ENCODE measurements around the gene CDC16. TPM values are rescaled to one million over a fixed set of nuclear protein-coding genes. Genes with fewer than 3 reads are reported as not detected.

The CDC16 gene
- total RNA-seq, 2 donors from 2014 or later, result 35.7 to 47.9 TPM

DNA sequence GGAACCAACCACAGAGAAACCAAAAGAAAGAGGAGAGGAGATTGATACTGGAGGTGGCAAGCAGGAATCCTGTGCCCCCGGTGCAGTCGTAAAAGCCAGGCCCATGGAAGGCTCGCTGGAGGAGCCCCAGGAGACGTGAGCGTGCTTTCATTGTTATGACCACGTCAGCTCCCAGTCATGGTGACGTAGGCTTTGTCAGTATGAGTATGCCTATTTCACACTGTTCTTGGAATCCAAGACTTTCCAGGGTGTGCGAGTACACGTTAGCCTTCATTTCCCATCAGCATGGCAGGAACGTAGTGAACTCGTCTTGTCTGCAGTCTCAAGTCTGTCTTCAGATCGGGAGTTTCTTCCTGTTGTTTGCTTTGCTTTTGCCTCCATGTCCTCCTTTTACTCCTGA is 64.2 kb downstream of the CDC16 start:
- TF ChIP-seq, protein P1, sequence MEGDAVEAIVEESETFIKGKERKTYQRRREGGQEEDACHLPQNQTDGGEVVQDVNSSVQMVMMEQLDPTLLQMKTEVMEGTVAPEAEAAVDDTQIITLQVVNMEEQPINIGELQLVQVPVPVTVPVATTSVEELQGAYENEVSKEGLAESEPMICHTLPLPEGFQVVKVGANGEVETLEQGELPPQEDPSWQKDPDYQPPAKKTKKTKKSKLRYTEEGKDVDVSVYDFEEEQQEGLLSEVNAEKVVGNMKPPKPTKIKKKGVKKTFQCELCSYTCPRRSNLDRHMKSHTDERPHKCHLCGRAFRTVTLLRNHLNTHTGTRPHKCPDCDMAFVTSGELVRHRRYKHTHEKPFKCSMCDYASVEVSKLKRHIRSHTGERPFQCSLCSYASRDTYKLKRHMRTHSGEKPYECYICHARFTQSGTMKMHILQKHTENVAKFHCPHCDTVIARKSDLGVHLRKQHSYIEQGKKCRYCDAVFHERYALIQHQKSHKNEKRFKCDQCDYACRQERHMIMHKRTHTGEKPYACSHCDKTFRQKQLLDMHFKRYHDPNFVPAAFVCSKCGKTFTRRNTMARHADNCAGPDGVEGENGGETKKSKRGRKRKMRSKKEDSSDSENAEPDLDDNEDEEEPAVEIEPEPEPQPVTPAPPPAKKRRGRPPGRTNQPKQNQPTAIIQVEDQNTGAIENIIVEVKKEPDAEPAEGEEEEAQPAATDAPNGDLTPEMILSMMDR (IDR thresholded peaks at IDR 0.05), result no peak
- Histone ChIP-seq H3K4me3 (no peak overlapping the region), H3K9ac (ENCODE audit: low read depth in 2 of 2, low read length in 2 of 2) (no peak overlapping the region), H3K36me3 (peaks cover 4% of the 10 kb centered on the region), H3K9me3 (no peaks in the 10 kb centered on the region), H3K27ac (no peak overlapping the region), H3K4me1 (no peaks in the 10 kb centered on the region), H3K27me3 (no peaks in the 10 kb centered on the region)
- intact Hi-C loops (cut with DNase I), result no loop called here
- DNase-seq, result no peak

GRCh38 chr13:114299604-114300305 is 65.1 kb downstream of the CDC16 start:
- H3K4me1 ChIP-seq, result no peaks in the 10 kb centered on the region
- no peaks in the 10 kb centered on the region for H3K9me3 ChIP-seq
- H3K27ac ChIP-seq, result no peak overlapping the region
- H3K36me3 ChIP-seq, result peaks cover 4% of the 10 kb centered on the region
- TF ChIP-seq, protein P1 (IDR thresholded peaks at IDR 0.05), result no peak
- no peaks in the 10 kb centered on the region for H3K27me3 ChIP-seq
- DNase-seq, result no peak
- H3K9ac ChIP-seq (ENCODE audit: low read depth in 2 of 2, low read length in 2 of 2), result no peak overlapping the region
- intact Hi-C loops (cut with DNase I), result no loop called here
- H3K4me3 ChIP-seq, result no peak overlapping the region

GRCh38 chr13:114303700-114304327 is 69.1 kb downstream of the CDC16 start:
- H3K9me3 ChIP-seq, result no peaks in the 10 kb centered on the region
- intact Hi-C loops (cut with DNase I), result no loop called here
- no peak overlapping the region for H3K9ac ChIP-seq (ENCODE audit: low read depth in 2 of 2, low read length in 2 of 2)
- H3K4me1 ChIP-seq, result no peaks in the 10 kb centered on the region
- TF ChIP-seq, protein P1 (IDR thresholded peaks at IDR 0.05), result no peak
- no peak for DNase-seq
- no peak overlapping the region for H3K27ac ChIP-seq
- no peak overlapping the region for H3K4me3 ChIP-seq
- H3K36me3 ChIP-seq, result peaks cover 4% of the 10 kb centered on the region
- no peaks in the 10 kb centered on the region for H3K27me3 ChIP-seq

DNA sequence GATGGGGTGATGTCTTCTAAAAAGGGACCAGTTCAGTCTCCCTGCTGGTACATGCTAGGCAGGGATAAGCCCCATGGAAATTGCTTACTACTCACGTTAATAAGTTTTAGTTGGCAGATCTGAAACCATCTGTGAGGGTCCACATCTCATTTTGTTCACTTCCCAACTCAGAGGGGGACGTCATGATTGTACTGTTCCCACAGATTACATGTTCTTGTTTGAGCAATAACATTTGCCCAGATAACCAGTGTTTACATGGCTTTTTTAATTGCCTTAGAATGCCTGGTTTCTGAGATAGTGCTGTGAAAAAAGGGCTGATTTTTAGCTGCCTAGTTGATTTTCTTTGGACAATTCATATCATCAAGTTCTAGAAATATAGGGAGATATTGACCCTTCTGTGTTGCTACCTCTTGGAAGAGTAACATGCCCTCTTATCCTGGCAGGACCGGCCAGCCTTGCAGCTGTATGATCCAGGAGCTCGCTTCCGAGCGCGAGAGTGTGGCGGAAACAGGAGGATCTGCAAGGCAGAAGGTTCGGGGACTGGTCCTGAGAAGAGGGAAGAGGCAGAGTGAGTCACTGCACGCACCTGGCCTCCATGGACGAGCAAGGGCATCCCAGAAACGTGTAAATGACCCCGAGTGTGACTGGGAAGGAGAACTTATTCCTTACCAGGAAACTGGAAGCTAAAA is 69.8 kb downstream of the CDC16 start:
- Histone ChIP-seq H3K9ac (ENCODE audit: low read depth in 2 of 2, low read length in 2 of 2) (no peak overlapping the region), H3K27me3 (no peaks in the 10 kb centered on the region), H3K4me3 (no peak overlapping the region), H3K9me3 (no peaks in the 10 kb centered on the region), H3K27ac (no peak overlapping the region), H3K4me1 (no peaks in the 10 kb centered on the region), H3K36me3 (peaks cover 4% of the 10 kb centered on the region)
- TF ChIP-seq, protein P1 (IDR thresholded peaks at IDR 0.05), result no peak
- intact Hi-C loops (cut with DNase I), result no loop called here
- no peak for DNase-seq

GRCh38 chr13:114309086-114309485 is 74.4 kb downstream of the CDC16 start:
- intact Hi-C loops (cut with DNase I), result no loop called here
- Histone ChIP-seq H3K27me3 (no peaks in the 10 kb centered on the region), H3K4me1 (no peaks in the 10 kb centered on the region), H3K9me3 (no peaks in the 10 kb centered on the region), H3K9ac (ENCODE audit: low read depth in 2 of 2, low read length in 2 of 2) (no peak overlapping the region), H3K36me3 (no peaks in the 10 kb centered on the region), H3K27ac (no peak overlapping the region), H3K4me3 (no peak overlapping the region)
- TF ChIP-seq, protein P1 (IDR thresholded peaks at IDR 0.05), result no peak
- DNase-seq, result no peak
